ENCODE results near the gene ZBTB46.

GRCh38 chr20:63868264-63868663 lies 37.2 kb upstream of the ZBTB46 start:
- no peak for TF ChIP-seq CTCF (IDR thresholded peaks at IDR 0.05)
- no peak for TF ChIP-seq POLR2A (IDR thresholded peaks at IDR 0.05)
